Upper lobe of left lung (tissue), 4 donors: ENCODE measurements around the gene RAP1A.

Experiments used
- CTCF ChIP-seq, 6 experiments: fragments of 450-650 bp in 4 of 6; fragments of 200-600 bp in 2 of 6; sonication (generic) in 2 of 6; IDR thresholded peaks; one replicate each; pipeline ENCODE4 v1.5.1; 2016 to 2019; ENCODE audit warnings: antibody characterized with exemption in 6 of 6
- EP300 ChIP-seq, 4 donors: sonication (generic); formaldehyde crosslinking; IDR thresholded peaks; one replicate each; pipeline ENCODE4 v1.5.1; 2017; ENCODE audit warnings: antibody characterized with exemption in 4 of 4, control low read depth in 2 of 4
- POLR2A ChIP-seq, 4 donors: fragments of 450-650 bp; IDR thresholded peaks; one replicate each; pipeline ENCODE4 v1.5.1; 2016 to 2017; ENCODE audit warnings: antibody characterized with exemption in 4 of 4, mild to moderate bottlenecking in 2 of 4
- POLR2AphosphoS5 ChIP-seq, 2 donors: sonication (generic); formaldehyde crosslinking; IDR thresholded peaks; one replicate each; pipeline ENCODE4 v1.5.1; 2017; ENCODE audit warnings: antibody characterized with exemption in 2 of 2

- TF ChIP-seq CTCF (IDR thresholded peaks at IDR 0.05) (no peak), POLR2A (IDR thresholded peaks at IDR 0.05) (no peak), EP300 (IDR thresholded peaks at IDR 0.05) (no peak), POLR2AphosphoS5 (IDR thresholded peaks at IDR 0.05) (no peak)
These were observed 118.5 kb downstream of the RAP1A start for GRCh38 chr1:111738133-111738435.
